Astrocyte of the cerebellum (primary cell): ENCODE data around the gene SLC44A4.
"Not testable (repeated sequence)": the region's sequence is repeated elsewhere in the genome, so short reads cannot be mapped to it uniquely, and the experiment has no call there.

Experiments used
- DNase-seq: peaks from one replicate; pipeline ENCODE4 v3.0.0-alpha.2; 2011; ENCODE audit warnings: low read depth
- H3K4me3 ChIP-seq: 2 replicates; pipeline ENCODE4 v1.5.1; 2011; ENCODE audit warnings: mild to moderate bottlenecking, low read depth, low read length, moderate library complexity
- in situ Hi-C: cut with HindIII; loops from 2 replicates; pipeline ENCODE4 v1.10.0; 2017; ENCODE audit warnings: low sequenced_read_pairs
- TF ChIP-seq, protein P1 (sequence below): IDR thresholded peaks from 2 replicates; pipeline ENCODE4 v1.5.1; 2012; ENCODE audit warnings: low read length, low read depth, moderate library complexity, mild to moderate bottlenecking; ENCODE audit errors: missing control alignments

Gene SLC44A4

DNA sequence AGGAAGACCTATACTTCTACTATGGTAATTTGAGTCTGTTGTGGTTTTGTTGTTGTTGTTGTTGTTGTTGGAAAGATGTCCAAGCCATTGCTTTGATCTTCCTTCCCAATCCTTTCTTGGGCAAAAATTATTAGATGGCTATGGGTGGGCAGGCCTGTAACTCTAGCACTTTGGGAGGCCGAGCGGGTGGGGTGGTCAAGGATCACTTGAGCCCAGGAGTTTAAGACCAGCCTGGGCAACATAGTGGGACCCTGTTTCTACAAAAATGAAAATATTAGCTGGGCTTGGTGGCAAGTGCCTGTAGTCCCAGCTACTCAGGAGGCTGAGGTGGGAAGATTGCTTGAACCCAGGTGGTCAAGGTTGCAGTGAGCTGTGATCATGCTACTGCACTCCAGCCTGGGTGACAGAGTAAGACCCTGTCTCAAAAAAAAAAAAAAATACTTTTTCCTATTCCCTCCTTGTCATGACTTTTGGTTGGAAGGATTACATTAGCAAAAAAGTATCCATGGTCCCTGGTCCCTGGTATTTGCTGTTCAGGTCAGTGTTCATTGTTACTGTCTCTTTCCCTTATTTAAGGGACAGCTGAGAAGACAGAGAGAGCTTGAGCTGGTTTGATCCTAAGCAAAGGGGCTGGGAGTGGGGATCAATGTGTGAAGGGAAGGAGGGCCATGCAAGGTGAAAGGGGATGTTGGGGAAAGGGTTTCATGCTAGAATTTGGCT, 27.9 kb downstream of the SLC44A4 start:
- TF ChIP-seq, protein P1, sequence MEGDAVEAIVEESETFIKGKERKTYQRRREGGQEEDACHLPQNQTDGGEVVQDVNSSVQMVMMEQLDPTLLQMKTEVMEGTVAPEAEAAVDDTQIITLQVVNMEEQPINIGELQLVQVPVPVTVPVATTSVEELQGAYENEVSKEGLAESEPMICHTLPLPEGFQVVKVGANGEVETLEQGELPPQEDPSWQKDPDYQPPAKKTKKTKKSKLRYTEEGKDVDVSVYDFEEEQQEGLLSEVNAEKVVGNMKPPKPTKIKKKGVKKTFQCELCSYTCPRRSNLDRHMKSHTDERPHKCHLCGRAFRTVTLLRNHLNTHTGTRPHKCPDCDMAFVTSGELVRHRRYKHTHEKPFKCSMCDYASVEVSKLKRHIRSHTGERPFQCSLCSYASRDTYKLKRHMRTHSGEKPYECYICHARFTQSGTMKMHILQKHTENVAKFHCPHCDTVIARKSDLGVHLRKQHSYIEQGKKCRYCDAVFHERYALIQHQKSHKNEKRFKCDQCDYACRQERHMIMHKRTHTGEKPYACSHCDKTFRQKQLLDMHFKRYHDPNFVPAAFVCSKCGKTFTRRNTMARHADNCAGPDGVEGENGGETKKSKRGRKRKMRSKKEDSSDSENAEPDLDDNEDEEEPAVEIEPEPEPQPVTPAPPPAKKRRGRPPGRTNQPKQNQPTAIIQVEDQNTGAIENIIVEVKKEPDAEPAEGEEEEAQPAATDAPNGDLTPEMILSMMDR: no peak
- DNase-seq: no peak
- in situ Hi-C loops: no loop called here
- no peak overlapping the region for H3K4me3 ChIP-seq

DNA sequence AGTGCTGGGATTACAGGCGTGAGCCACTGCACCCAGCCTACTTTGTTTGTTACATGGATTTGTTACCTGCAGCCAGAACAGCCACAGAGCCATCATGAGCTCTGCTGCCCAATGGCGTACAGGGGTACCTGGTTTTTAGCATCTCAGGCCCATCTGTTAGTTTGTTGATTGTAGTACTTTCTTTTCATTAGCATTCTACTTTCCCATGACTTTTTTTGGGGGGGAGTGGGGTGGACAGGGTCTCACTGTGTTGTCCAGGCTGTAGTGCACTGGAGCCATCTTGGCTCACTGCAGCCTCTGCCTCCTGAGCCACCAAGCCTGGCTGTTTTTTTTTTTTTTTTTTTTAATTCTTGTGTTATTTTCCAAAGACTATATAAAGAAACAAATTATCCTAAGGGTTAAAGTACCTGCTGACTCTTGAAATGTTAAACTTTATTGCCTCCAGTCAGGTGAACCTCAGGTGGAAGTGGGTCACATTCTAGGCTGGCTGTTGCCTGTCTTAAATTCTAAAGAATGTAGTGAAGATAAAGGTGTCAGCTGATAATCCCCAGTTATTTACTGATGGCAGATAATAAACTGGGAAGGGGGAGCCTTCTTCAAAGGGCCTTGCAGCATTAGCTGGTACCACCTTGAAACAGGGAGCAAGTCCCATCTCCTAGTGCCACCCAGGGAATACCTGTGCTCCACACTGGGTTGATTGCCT, 31.4 kb downstream of the SLC44A4 start:
- in situ Hi-C loops: no loop called here
- H3K4me3 ChIP-seq: no peak overlapping the region
- TF ChIP-seq, protein P1: no peak
- no peak for DNase-seq

DNA sequence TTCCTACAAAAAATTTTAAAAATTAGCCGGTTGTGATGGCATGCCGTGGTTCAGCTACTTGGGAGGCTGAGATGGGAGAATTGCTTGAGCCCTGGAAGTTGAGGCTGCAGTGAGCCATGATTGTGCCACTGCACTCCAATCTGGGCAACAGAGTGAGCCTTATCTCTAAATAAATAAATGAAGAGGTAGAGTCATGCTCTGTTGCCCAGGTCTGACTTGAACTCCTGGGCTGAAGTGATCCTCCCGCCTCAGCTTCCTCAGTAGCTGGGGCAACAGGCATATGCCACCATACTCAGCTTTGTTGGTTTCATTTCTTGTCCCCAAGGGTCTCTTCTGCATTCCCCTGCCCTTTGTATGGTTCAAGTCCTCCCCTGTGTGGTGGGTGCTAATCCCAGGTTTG, 34.3 kb downstream of the SLC44A4 start:
- TF ChIP-seq, protein P1: no peak
- in situ Hi-C loops: no loop called here
- H3K4me3 ChIP-seq: no peak overlapping the region
- no peak for DNase-seq

DNA sequence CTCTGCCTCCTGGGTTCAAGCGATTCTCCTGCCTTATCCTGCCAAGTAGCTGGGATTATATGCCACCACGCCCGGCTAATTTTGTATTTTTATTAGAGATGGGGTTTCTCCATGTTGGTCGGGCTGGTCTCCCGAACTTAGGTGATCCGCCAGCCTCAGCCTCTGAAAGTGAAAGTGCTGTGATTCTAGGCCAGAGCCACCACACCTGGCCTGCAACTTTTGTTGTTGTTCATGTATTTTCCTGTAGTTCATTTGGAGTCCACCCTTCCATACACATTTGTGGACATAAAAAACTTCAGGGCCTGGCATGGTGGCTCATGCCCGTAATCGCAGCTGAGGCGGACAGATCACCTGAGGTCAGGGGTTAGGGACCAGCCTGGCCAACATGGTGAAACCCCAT, 36.7 kb downstream of the SLC44A4 start:
- H3K4me3 ChIP-seq: no peak overlapping the region
- in situ Hi-C loops: no loop called here
- TF ChIP-seq, protein P1: no peak
- no peak for DNase-seq

GRCh38 chr6:31839779-31840126, 39.0 kb downstream of the SLC44A4 start:
- H3K4me3 ChIP-seq, in situ Hi-C loops, DNase-seq: not testable (repeated sequence)

DNA sequence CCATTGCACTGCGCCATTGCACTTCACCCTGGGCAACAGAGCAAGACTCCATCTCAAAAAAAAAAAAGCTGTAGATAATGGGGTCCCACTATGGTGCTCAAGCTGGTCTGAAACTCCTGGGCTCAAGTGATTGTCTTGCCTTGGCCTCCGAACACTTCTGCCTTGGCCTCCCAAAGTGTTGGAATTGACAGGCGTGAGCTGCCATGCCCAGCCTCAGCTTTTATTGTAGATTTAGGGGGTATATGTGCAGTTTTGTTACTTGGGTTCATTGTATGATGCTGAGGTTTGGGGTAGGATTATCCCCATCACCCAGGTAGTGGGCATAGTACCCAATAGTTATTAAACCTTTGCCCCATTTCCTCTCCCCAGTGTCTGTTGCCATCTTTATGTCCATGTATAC, 39.8 kb downstream of the SLC44A4 start:
- TF ChIP-seq, protein P1: no peak
- H3K4me3 ChIP-seq: no peak overlapping the region
- no peak for DNase-seq
- in situ Hi-C loops: no loop called here

DNA sequence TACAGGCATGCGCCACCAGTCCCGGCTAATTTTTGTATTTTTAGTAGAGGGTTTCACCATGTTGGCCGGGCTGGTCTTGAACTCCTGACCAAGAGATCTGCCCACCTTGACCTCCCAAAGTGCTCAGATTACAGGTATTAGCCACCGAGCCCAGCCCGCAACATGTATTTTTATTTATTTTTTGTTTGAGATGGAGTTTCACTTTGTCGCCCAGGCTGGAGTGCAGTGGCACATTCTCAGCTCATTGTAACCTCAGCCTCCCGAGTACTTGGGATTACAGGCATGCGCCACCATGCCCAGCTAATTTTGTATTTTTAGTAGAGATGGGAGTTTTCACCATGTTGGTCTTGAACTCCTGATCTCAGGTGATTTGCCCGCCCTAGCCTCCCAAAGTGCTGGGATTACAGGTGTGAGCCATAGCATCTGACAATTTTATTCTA, 40.7 kb downstream of the SLC44A4 start:
- H3K4me3 ChIP-seq: peak overlapping the region; percentile 78
- DNase-seq, in situ Hi-C loops: not testable (repeated sequence)
